ENCODE data around the gene TNFSF15. TPM values are rescaled to one million over a fixed set of nuclear protein-coding genes. Genes with fewer than 3 reads are reported as not detected.

TNFSF15 gene
- total and polyA plus RNA-seq, 3 donors from 2014 or later: 0.06 to 0.40 TPM; not detected in 1

GRCh38 chr9:114813717-114814418 is 8.0 kb upstream of the TNFSF15 start:
- Histone ChIP-seq H3K27ac (no peak overlapping the region), H3K4me3 (no peak overlapping the region), H3K36me3 (ENCODE audit: low read depth, missing control alignments) (no peaks in the 10 kb centered on the region), H3K9me3 (no peaks in the 10 kb centered on the region), H3K27me3 (no peaks in the 10 kb centered on the region), H3K4me1 (no peaks in the 10 kb centered on the region)
- 80 to 88% methylated on average over 5 of the region's 5 CpGs for WGBS, 2 donors
- DNase-seq: no peak
- intact Hi-C loops (cut with DNase I; ENCODE audit: low total_unique reads): no loop called here
- TF ChIP-seq CTCF (IDR thresholded peaks at IDR 0.05): no peak

GRCh38 chr9:114811966-114812636 is 6.3 kb upstream of the TNFSF15 start:
- Histone ChIP-seq H3K4me3 (no peak overlapping the region), H3K4me1 (no peaks in the 10 kb centered on the region), H3K27me3 (no peaks in the 10 kb centered on the region), H3K9me3 (no peaks in the 10 kb centered on the region), H3K27ac (no peak overlapping the region), H3K36me3 (ENCODE audit: low read depth, missing control alignments) (no peaks in the 10 kb centered on the region)
- 83 to 87% methylated on average over 5 of the region's 5 CpGs for WGBS, 2 donors
- no peak for TF ChIP-seq POLR2A (IDR thresholded peaks at IDR 0.05)
- no peak for TF ChIP-seq CTCF (IDR thresholded peaks at IDR 0.05)
- DNase-seq: no peak
- intact Hi-C loops (cut with DNase I; ENCODE audit: low total_unique reads): no loop called here

GRCh38 chr9:114811301-114811700 is 5.5 kb upstream of the TNFSF15 start:
- H3K9me3 ChIP-seq: no peaks in the 10 kb centered on the region
- 68 to 84% methylated on average over 4 of the region's 4 CpGs for WGBS, 2 donors
- H3K27ac ChIP-seq: no peak overlapping the region
- DNase-seq: no peak
- H3K36me3 ChIP-seq (ENCODE audit: low read depth, missing control alignments): no peaks in the 10 kb centered on the region
- H3K4me1 ChIP-seq: no peaks in the 10 kb centered on the region
- no peaks in the 10 kb centered on the region for H3K27me3 ChIP-seq
- TF ChIP-seq POLR2A (IDR thresholded peaks at IDR 0.05) (no peak), CTCF (IDR thresholded peaks at IDR 0.05) (no peak)
- H3K4me3 ChIP-seq: no peak overlapping the region
- intact Hi-C loops (cut with DNase I; ENCODE audit: low total_unique reads): no loop called here

GRCh38 chr9:114810614-114811013 is 4.8 kb upstream of the TNFSF15 start:
- DNase-seq: no peak
- H3K9me3 ChIP-seq: no peaks in the 10 kb centered on the region

More at GRCh38 chr9:114810614-114811013, 4.8 kb upstream of the TNFSF15 start:
- H3K4me3 ChIP-seq: no peak overlapping the region
- H3K27me3 ChIP-seq: no peaks in the 10 kb centered on the region
- TF ChIP-seq POLR2A (IDR thresholded peaks at IDR 0.05) (no peak), CTCF (IDR thresholded peaks at IDR 0.05) (no peak)
- peaks cover 4% of the 10 kb centered on the region for H3K4me1 ChIP-seq
- intact Hi-C loops (cut with DNase I; ENCODE audit: low total_unique reads): no loop called here
- 90 to 95% methylated on average over 3 of the region's 3 CpGs for WGBS, 2 donors
- no peak overlapping the region for H3K27ac ChIP-seq
- H3K36me3 ChIP-seq (ENCODE audit: low read depth, missing control alignments): no peaks in the 10 kb centered on the region
